ENCODE data around the gene HOXD3. TPM values are rescaled to one million over a fixed set of nuclear protein-coding genes. Genes with fewer than 3 reads are reported as not detected.

The HOXD3 gene
- total RNA-seq, 1 donor, result 21.6 TPM

- TF ChIP-seq CTCF (IDR thresholded peaks at IDR 0.05; ENCODE audit: insufficient read depth, low read depth, low read length), result no peak
- H3K4me3 ChIP-seq (ENCODE audit: low read depth, low read length), result no peak overlapping the region
- DNase-seq (ENCODE audit: low read depth), result no peak
Measured at GRCh38 chr2:176184749-176185148, 27.6 kb downstream of the HOXD3 start.

GRCh38 chr2:176186024-176186423 lies 28.9 kb downstream of the HOXD3 start:
- no peak for DNase-seq (ENCODE audit: low read depth)
- H3K4me3 ChIP-seq (ENCODE audit: low read depth, low read length), result no peak overlapping the region
- TF ChIP-seq CTCF (IDR thresholded peaks at IDR 0.05; ENCODE audit: insufficient read depth, low read depth, low read length), result no peak

- no peak for DNase-seq (ENCODE audit: low read depth)
- TF ChIP-seq CTCF (IDR thresholded peaks at IDR 0.05; ENCODE audit: insufficient read depth, low read depth, low read length), result no peak
- H3K4me3 ChIP-seq (ENCODE audit: low read depth, low read length), result peak overlapping the region; percentile 65
Measured at GRCh38 chr2:176187200-176187898, 30.2 kb downstream of the HOXD3 start.

- no peak for DNase-seq (ENCODE audit: low read depth)
- peak within 1 kb of the TSS; percentile 65 for H3K4me3 ChIP-seq (ENCODE audit: low read depth, low read length)
- no peak for TF ChIP-seq CTCF (IDR thresholded peaks at IDR 0.05; ENCODE audit: insufficient read depth, low read depth, low read length)
Measured at GRCh38 chr2:176187899-176188773, 31.0 kb downstream of the HOXD3 start, which contains the start of gene HOXD1. TSS of gene HOXD1 (plus strand) at chr2:176188668. CDS start at chr2:176188802, 134 bp downstream.

- peak overlapping the region; percentile 65 for H3K4me3 ChIP-seq (ENCODE audit: low read depth, low read length)
- no peak for TF ChIP-seq CTCF (IDR thresholded peaks at IDR 0.05; ENCODE audit: insufficient read depth, low read depth, low read length)
- no peak for DNase-seq (ENCODE audit: low read depth)
Measured at GRCh38 chr2:176188774-176189680, 31.9 kb downstream of the HOXD3 start.

Measured in fibroblast of villous mesenchyme (primary cell).